H1 (cell line): Measurements from ENCODE around the gene PARP15. TPM values are rescaled to one million over a fixed set of nuclear protein-coding genes. Genes with fewer than 3 reads are reported as not detected.

ENCODE experiments used
- ATF2 ChIP-seq: IDR thresholded peaks from 2 replicates; pipeline ENCODE4 v1.6.1; 2012; ENCODE audit warnings: low read length, inconsistent platforms
- CHD2 ChIP-seq: IDR thresholded peaks from 2 replicates; pipeline ENCODE4 v1.6.1; 2012; ENCODE audit warnings: low read length, improper control_type of control experiment
- CHD7 ChIP-seq: fragments of 300-600 bp; sonication (generic); IDR thresholded peaks from 2 replicates; pipeline ENCODE4 v1.7.1; 2012; ENCODE audit warnings: low read length, moderate library complexity, mild to moderate bottlenecking, inconsistent platforms; ENCODE audit not compliant: insufficient replicate concordance
- TCF12 ChIP-seq: IDR thresholded peaks from 2 replicates; pipeline ENCODE4 v1.6.1; 2011; ENCODE audit warnings: low read depth, mild to moderate bottlenecking, low read length
- polyA plus RNA-seq, 7 experiments: library from polyadenylated mRNA; depleted of rRNA in 3 of 7; stranded (reverse) in 5 of 7; unstranded in 2 of 7; fragments of >200 nt in 5 of 7; fragments of 200-250 nt in 2 of 7; gene quantifications; 1 replicate in 5 of 7; 2 replicates in 1 of 7; 4 replicates in 1 of 7; pipeline versions ENCODE4 v1.2.1 to v1.2.3, GENCODE V29; 2011 to 2013; ENCODE audit warnings: missing spikeins in 2 of 7, mixed read lengths in 2 of 7
- total RNA-seq: library from RNA; stranded (reverse); fragmentation: NEBNext Ultra II Directional; extraction: Animal tissue kit (Norgen Biotek cat#: 25700); gene quantifications from 2 replicates; pipeline ENCODE4 v1.2.1, GENCODE V29; 2021

The PARP15 gene
- total and polyA plus RNA-seq, 2 of the 8 experiments (the other 6 are each of a cell fraction or from before 2014, with no cell fraction given): 0.37 to 0.45 TPM

- TF ChIP-seq ATF2 (no peak), CHD2 (no peak), CHD7 (no peak), TCF12 (no peak)
Measured at GRCh38 chr3:122548076-122548475, 29.4 kb upstream of the PARP15 start (continued).
